ENCODE results near the gene CTAGE6.
"Not testable (repeated sequence)": the region's sequence is repeated elsewhere in the genome, so short reads cannot be mapped to it uniquely, and the experiment has no call there.

The CTAGE6 gene

GRCh38 chr7:143711727-143712324, 45.7 kb downstream of the CTAGE6 start:
- H3K4me1 Mint-ChIP-seq; H3K27me3 Mint-ChIP-seq; H3K36me3 Mint-ChIP-seq (ENCODE audit: insufficient read depth); H3K27ac Mint-ChIP-seq (ENCODE audit: low read depth); DNase-seq (ENCODE audit: low spot score in 2 of 2); ATAC-seq (replicated peaks; ENCODE audit: extremely low read depth, poor library complexity, severe bottlenecking); H3K4me3 Mint-ChIP-seq; H3K9me3 Mint-ChIP-seq: not testable (repeated sequence)

- ATAC-seq (replicated peaks; ENCODE audit: extremely low read depth, poor library complexity, severe bottlenecking); H3K4me1 Mint-ChIP-seq; H3K36me3 Mint-ChIP-seq (ENCODE audit: insufficient read depth); H3K27me3 Mint-ChIP-seq; H3K4me3 Mint-ChIP-seq; H3K27ac Mint-ChIP-seq (ENCODE audit: low read depth); H3K9me3 Mint-ChIP-seq; DNase-seq (ENCODE audit: low spot score in 2 of 2): not testable (repeated sequence)
These were observed 47.6 kb downstream of the CTAGE6 start for GRCh38 chr7:143709895-143710294.

Measured in central memory CD8-positive, alpha-beta T cell (primary cell).